ENCODE data around the gene GSTO1.
A peak's percentile ranks its signal among the peaks of the same experiment; 100 is the strongest.
"Not testable (repeated sequence)": the region's sequence is repeated elsewhere in the genome, so short reads cannot be mapped to it uniquely, and the experiment has no call there.

The GSTO1 gene

GRCh38 chr10:104247513-104248146 is 7.1 kb upstream of the GSTO1 start:
- no peak for DNase-seq (ENCODE audit: low read depth, low spot score)
- in situ Hi-C loops (cut with HindIII; ENCODE audit: low sequenced_read_pairs), result no loop called here
- no peak overlapping the region for H3K4me3 ChIP-seq (ENCODE audit: low read depth, low read length)
- TF ChIP-seq CTCF (IDR thresholded peaks at IDR 0.05; ENCODE audit: low read depth, low read length), result no peak

DNA sequence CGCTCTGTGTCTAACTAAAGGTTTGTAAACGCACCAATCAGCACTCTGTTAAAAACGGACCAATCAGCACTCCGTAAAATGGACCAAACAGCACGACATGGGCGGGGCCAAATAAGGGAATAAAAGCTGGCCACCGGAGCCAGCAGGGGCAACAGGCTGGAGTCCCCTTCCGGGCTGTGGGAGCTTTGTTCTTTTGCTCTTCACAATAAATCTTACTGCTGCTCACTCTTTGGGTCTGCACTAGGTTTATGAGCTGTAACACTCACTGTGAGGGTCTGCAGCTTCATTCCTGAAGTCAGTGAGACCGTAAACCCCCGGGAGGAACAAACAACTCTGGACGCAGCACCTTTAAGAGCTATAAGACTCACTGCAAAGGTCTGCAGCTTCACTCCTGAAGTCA is 5.8 kb upstream of the GSTO1 start:
- DNase-seq (ENCODE audit: low read depth, low spot score); in situ Hi-C loops (cut with HindIII; ENCODE audit: low sequenced_read_pairs); H3K4me3 ChIP-seq (ENCODE audit: low read depth, low read length): not testable (repeated sequence)

- no peak for TF ChIP-seq CTCF (IDR thresholded peaks at IDR 0.05; ENCODE audit: low read depth, low read length)
- DNase-seq (ENCODE audit: low read depth, low spot score), result no peak
- no peak overlapping the region for H3K4me3 ChIP-seq (ENCODE audit: low read depth, low read length)
- in situ Hi-C loops (cut with HindIII; ENCODE audit: low sequenced_read_pairs), result no loop called here
These were observed 4.3 kb upstream of the GSTO1 start for GRCh38 chr10:104250371-104250770.

- in situ Hi-C loops (cut with HindIII; ENCODE audit: low sequenced_read_pairs), result no loop called here
- DNase-seq (ENCODE audit: low read depth, low spot score), result no peak
- H3K4me3 ChIP-seq (ENCODE audit: low read depth, low read length), result no peak overlapping the region
- TF ChIP-seq CTCF (IDR thresholded peaks at IDR 0.05; ENCODE audit: low read depth, low read length), result no peak
These were observed 3.2 kb upstream of the GSTO1 start for GRCh38 chr10:104251443-104251842.

DNA sequence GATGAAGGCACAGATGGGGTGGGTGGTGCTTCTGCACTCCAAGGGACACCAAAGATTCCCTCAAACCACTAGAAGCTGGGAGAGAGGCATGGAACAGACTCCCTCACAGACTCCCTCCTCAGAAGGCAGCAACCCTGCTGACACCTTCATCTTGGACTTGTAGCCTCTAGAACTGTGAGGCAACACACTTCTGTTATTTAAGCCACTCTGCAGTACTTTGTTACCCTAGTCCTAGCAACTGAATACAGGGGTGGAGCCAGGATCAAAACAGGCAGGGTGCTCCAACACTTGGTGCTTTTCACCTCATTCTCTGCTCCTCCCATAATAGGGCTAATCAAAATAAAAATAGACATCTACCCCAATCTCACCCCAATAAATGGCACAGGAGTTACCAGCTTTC is 2.3 kb upstream of the GSTO1 start:
- in situ Hi-C loops (cut with HindIII; ENCODE audit: low sequenced_read_pairs), result no loop called here
- DNase-seq (ENCODE audit: low read depth, low spot score), result no peak
- H3K4me3 ChIP-seq (ENCODE audit: low read depth, low read length), result no peak overlapping the region
- TF ChIP-seq CTCF (IDR thresholded peaks at IDR 0.05; ENCODE audit: low read depth, low read length), result no peak

GRCh38 chr10:104253106-104253505 is 1.6 kb upstream of the GSTO1 start:
- H3K4me3 ChIP-seq (ENCODE audit: low read depth, low read length), result no peak overlapping the region
- in situ Hi-C loops (cut with HindIII; ENCODE audit: low sequenced_read_pairs), result no loop called here
- no peak for DNase-seq (ENCODE audit: low read depth, low spot score)
- no peak for TF ChIP-seq CTCF (IDR thresholded peaks at IDR 0.05; ENCODE audit: low read depth, low read length)

- H3K4me3 ChIP-seq (ENCODE audit: low read depth, low read length), result peak overlapping the region; percentile 87
- no peak for TF ChIP-seq CTCF (IDR thresholded peaks at IDR 0.05; ENCODE audit: low read depth, low read length)
- in situ Hi-C loops (cut with HindIII; ENCODE audit: low sequenced_read_pairs), result no loop called here
- DNase-seq (ENCODE audit: low read depth, low spot score), result no peak
These were observed 884 bp upstream of the GSTO1 start for GRCh38 chr10:104253606-104254410.

Data from astrocyte of the spinal cord (primary cell).